H1 (cell line): ENCODE results near the gene OR4Q3. TPM values are rescaled to one million over a fixed set of nuclear protein-coding genes. Genes with fewer than 3 reads are reported as not detected.
"Not testable (repeated sequence)": the region's sequence is repeated elsewhere in the genome, so short reads cannot be mapped to it uniquely, and the experiment has no call there.

Experiments
- CTCF ChIA-PET: fragments of 300-600 bp; sonication (Branson Sonifier 250); formaldehyde crosslinking; loops from one replicate; lab custom pipeline; 2021; ENCODE audit not compliant: partially characterized antibody; lab: Charles Lee
- POLR2A ChIA-PET: fragments of 300-600 bp; sonication (Branson Sonifier 250); formaldehyde crosslinking; loops from one replicate; lab custom pipeline; 2021; ENCODE audit warnings: inconsistent platforms; ENCODE audit not compliant: partially characterized antibody; lab: Charles Lee
- DNase-seq, 2 experiments: peaks; one replicate each; pipeline versions ENCODE4 v3.0.0 to v3.0.0-alpha.2; 2010 to 2022; ENCODE audit warnings: low spot score in 2 of 2, low read depth in 1 of 2, mixed read lengths in 1 of 2
- FAIRE-seq: peaks from 2 replicates; lab custom pipeline; 2011; peaks lifted over from hg19 to GRCh38; lab: Jason Lieb, UNC
- H2AFZ ChIP-seq: 2 replicates; pipeline ENCODE4 v1.8.1; 2012; ENCODE audit warnings: low read length, inconsistent platforms
- H2AK5ac ChIP-seq: 2 replicates; pipeline ENCODE4 v1.6.1; 2013; ENCODE audit warnings: low read depth, low read length
- H2BK120ac ChIP-seq: replicated peaks from 2 replicates; pipeline ENCODE3; 2013; ENCODE audit warnings: low read depth, low read length, inconsistent platforms
- H2BK12ac ChIP-seq: 2 replicates; pipeline ENCODE4 v1.6.1; 2013; ENCODE audit warnings: low read depth, low read length
- H2BK15ac ChIP-seq: 2 replicates; pipeline ENCODE4 v1.6.1; 2013; ENCODE audit warnings: low read length
- H2BK20ac ChIP-seq: 2 replicates; pipeline ENCODE4 v1.6.1; 2013; ENCODE audit warnings: low read length
- H2BK5ac ChIP-seq: 2 replicates; pipeline ENCODE4 v1.6.1; 2013; ENCODE audit warnings: low read depth, low read length
- H3K14ac ChIP-seq: 2 replicates; pipeline ENCODE4 v1.6.1; 2013; ENCODE audit warnings: inconsistent platforms; ENCODE audit not compliant: insufficient read length
- H3K18ac ChIP-seq: 2 replicates; pipeline ENCODE4 v1.6.1; 2013; ENCODE audit warnings: low read length; ENCODE audit errors: extremely low read depth
- H3K23ac ChIP-seq: 2 replicates; pipeline ENCODE4 v1.6.1; 2013; ENCODE audit warnings: inconsistent platforms; ENCODE audit not compliant: insufficient read length
- H3K23me2 ChIP-seq: 2 replicates; pipeline ENCODE4 v1.6.1; 2013; ENCODE audit warnings: low read depth, low read length
- H3K27ac ChIP-seq: 2 replicates; pipeline ENCODE4 v1.6.1; 2011; ENCODE audit warnings: low read depth, low read length, inconsistent platforms
- H3K27me3 ChIP-seq, 4 experiments: replicated peaks in 1 of 4; 1 replicate in 1 of 4; 2 replicates in 3 of 4; pipeline versions ENCODE4 v1.6.1 to v1.8.1; 2011 to 2013; ENCODE audit warnings: low read length in 3 of 4, mild to moderate bottlenecking in 3 of 4, inconsistent platforms in 2 of 4, mixed read lengths in 2 of 4, moderate library complexity in 1 of 4; ENCODE audit not compliant: control insufficient read depth in 3 of 4, insufficient read depth in 3 of 4; ENCODE audit errors: extremely low read depth in 1 of 4
- H3K36me3 ChIP-seq, 4 experiments: 2 replicates each; pipeline versions ENCODE4 v1.6.1 to v1.8.1; 2011 to 2013; ENCODE audit warnings: mild to moderate bottlenecking in 4 of 4, low read length in 3 of 4, moderate library complexity in 2 of 4, control low read depth in 1 of 4, inconsistent platforms in 1 of 4; ENCODE audit not compliant: insufficient read depth in 4 of 4, control insufficient read depth in 2 of 4
- H3K4ac ChIP-seq: replicated peaks from 2 replicates; pipeline ENCODE3; 2013; ENCODE audit warnings: low read length, low read depth, mixed read lengths, inconsistent platforms; ENCODE audit not compliant: insufficient read length
- H3K4me1 ChIP-seq, 4 experiments: replicated peaks in 1 of 4; 1 replicate in 1 of 4; 2 replicates in 3 of 4; pipeline versions ENCODE4 v1.6.1 to v1.8.1; 2011 to 2013; ENCODE audit warnings: low read length in 3 of 4, inconsistent platforms in 2 of 4, mixed read lengths in 1 of 4; ENCODE audit not compliant: insufficient read depth in 4 of 4, control insufficient read depth in 3 of 4
- H3K4me2 ChIP-seq, 2 experiments: 2 replicates each; pipeline versions ENCODE4 v1.6.1 to v1.8.1; 2011 to 2013; ENCODE audit warnings: low read depth in 2 of 2, low read length in 2 of 2, control low read depth in 1 of 2, inconsistent platforms in 1 of 2, mild to moderate bottlenecking in 1 of 2; ENCODE audit not compliant: insufficient read depth in 1 of 2
- H3K4me3 ChIP-seq, 4 experiments: fragments of 200-600, 300-600 bp in 1 of 4; sonication (generic), shearing (Covaris generic), sonication (Bioruptor Twin) in 1 of 4; 2 replicates each; pipeline versions ENCODE4 v1.5.1 to v1.8.1; 2011 to 2016; ENCODE audit warnings: low read length in 4 of 4, low read depth in 3 of 4, control low read depth in 2 of 4, inconsistent platforms in 2 of 4, mild to moderate bottlenecking in 2 of 4, mixed read lengths in 1 of 4, moderate library complexity in 1 of 4; ENCODE audit not compliant: insufficient read depth in 2 of 4; ENCODE audit errors: extremely low read depth in 1 of 4
- H3K56ac ChIP-seq: replicated peaks from 2 replicates; pipeline ENCODE3; 2013; ENCODE audit warnings: low read depth, mild to moderate bottlenecking, mixed read lengths, low read length, inconsistent platforms; ENCODE audit not compliant: insufficient read length
- H3K79me1 ChIP-seq: 2 replicates; pipeline ENCODE4 v1.6.1; 2013; ENCODE audit warnings: low read depth, low read length, control low read depth
- H3K79me2 ChIP-seq, 2 experiments: 2 replicates each; pipeline versions ENCODE4 v1.6.1 to v1.8.1; 2012 to 2013; ENCODE audit warnings: low read length in 2 of 2, mild to moderate bottlenecking in 2 of 2, inconsistent platforms in 1 of 2; ENCODE audit not compliant: insufficient read depth in 2 of 2, control insufficient read depth in 1 of 2
- H3K9ac ChIP-seq, 4 experiments: replicated peaks in 1 of 4; 1 replicate in 1 of 4; 2 replicates in 3 of 4; pipeline versions ENCODE4 v1.6.1 to v1.8.1; 2011 to 2013; ENCODE audit warnings: low read depth in 3 of 4, low read length in 3 of 4, control low read depth in 2 of 4, mild to moderate bottlenecking in 2 of 4, moderate library complexity in 2 of 4, inconsistent platforms in 1 of 4; ENCODE audit errors: extremely low read depth in 1 of 4
- H3K9me3 ChIP-seq, 2 experiments: 2 replicates each; pipeline versions ENCODE4 v1.6.1 to v1.8.1; 2012 to 2013; ENCODE audit warnings: mild to moderate bottlenecking in 2 of 2, moderate library complexity in 2 of 2, control low read depth in 1 of 2, inconsistent platforms in 1 of 2, low read depth in 1 of 2, low read length in 1 of 2, mixed read lengths in 1 of 2; ENCODE audit not compliant: insufficient read depth in 2 of 2
- H4K20me1 ChIP-seq, 2 experiments: replicated peaks in 1 of 2; 2 replicates each; pipeline versions ENCODE3 to v1.8.1; 2011 to 2013; ENCODE audit warnings: inconsistent platforms in 2 of 2, low read length in 2 of 2, mild to moderate bottlenecking in 1 of 2; ENCODE audit not compliant: insufficient read depth in 2 of 2, control insufficient read depth in 1 of 2
- H4K5ac ChIP-seq: 2 replicates; pipeline ENCODE4 v1.6.1; 2013; ENCODE audit warnings: low read length, low read depth, mixed read lengths, inconsistent platforms; ENCODE audit not compliant: insufficient read length
- H4K8ac ChIP-seq: 2 replicates; pipeline ENCODE4 v1.8.0; 2013; ENCODE audit warnings: mild to moderate bottlenecking, moderate library complexity, low read length, inconsistent platforms; ENCODE audit not compliant: insufficient read depth; ENCODE audit errors: extremely low read depth
- H4K91ac ChIP-seq: replicated peaks from 2 replicates; pipeline ENCODE3; 2013; ENCODE audit warnings: low read length, mixed read lengths, inconsistent platforms; ENCODE audit not compliant: insufficient read length
- WGBS, 2 experiments: shearing (Covaris generic) in 1 of 2; methylation state at CpG; one replicate each; pipeline versions ENCODE4 v1.1.6 to v1.1.7; 2013 to 2015; ENCODE audit warnings: low lambda C conversion rate in 2 of 2, mixed read lengths in 2 of 2, inconsistent platforms in 1 of 2, low coverage in 1 of 2, missing lambda C conversion rate in 1 of 2; ENCODE audit not compliant: insufficient replicate concordance in 2 of 2, insufficient coverage in 1 of 2, insufficient read length in 1 of 2; ENCODE audit errors: extremely low coverage in 1 of 2, missing lambda C conversion rate in 1 of 2; 5-methylcytosine and 5-hydroxymethylcytosine counted together
- polyA plus RNA-seq, 7 experiments: library from polyadenylated mRNA; depleted of rRNA in 3 of 7; stranded (reverse) in 5 of 7; unstranded in 2 of 7; fragments of >200 nt in 5 of 7; fragments of 200-250 nt in 2 of 7; gene quantifications; 1 replicate in 5 of 7; 2 replicates in 1 of 7; 4 replicates in 1 of 7; pipeline versions ENCODE4 v1.2.1 to v1.2.3, GENCODE V29; 2011 to 2013; ENCODE audit warnings: missing spikeins in 2 of 7, mixed read lengths in 2 of 7
- total RNA-seq: library from RNA; stranded (reverse); fragmentation: NEBNext Ultra II Directional; extraction: Animal tissue kit (Norgen Biotek cat#: 25700); gene quantifications from 2 replicates; pipeline ENCODE4 v1.2.1, GENCODE V29; 2021

OR4Q3 gene
- total and polyA plus RNA-seq, 2 of the 8 experiments (the other 6 are each of a cell fraction or from before 2014, with no cell fraction given): not detected

- H2BK20ac ChIP-seq, H2AK5ac ChIP-seq, H3K4ac ChIP-seq, H2BK120ac ChIP-seq, H3K56ac ChIP-seq, H3K14ac ChIP-seq, H4K20me1 ChIP-seq, FAIRE-seq, H2BK5ac ChIP-seq, H3K4me3 ChIP-seq, H3K36me3 ChIP-seq, DNase-seq, H3K9ac ChIP-seq, H3K18ac ChIP-seq, H3K4me2 ChIP-seq, CTCF ChIA-PET, H3K4me1 ChIP-seq, H4K5ac ChIP-seq, H2AFZ ChIP-seq, H3K79me2 ChIP-seq, H3K27ac ChIP-seq, H4K91ac ChIP-seq, H3K23me2 ChIP-seq, H2BK12ac ChIP-seq, H3K27me3 ChIP-seq, H4K8ac ChIP-seq, H3K79me1 ChIP-seq, H3K23ac ChIP-seq, H2BK15ac ChIP-seq, POLR2A ChIA-PET: not testable (repeated sequence)
- peaks cover 25 to 47% of the 10 kb centered on the region in 2 experiments for H3K9me3 ChIP-seq
- WGBS, 2 experiments: 80% methylated on average over 6 of the region's 6 CpGs; no CpG with 5 or more reads in 1 of the 2 experiments
Measured at GRCh38 chr14:19787318-19787717, 43.9 kb downstream of the OR4Q3 start.

- H2BK15ac ChIP-seq, H3K27ac ChIP-seq, CTCF ChIA-PET, FAIRE-seq, H3K4ac ChIP-seq, H3K56ac ChIP-seq, H3K36me3 ChIP-seq, H3K4me2 ChIP-seq, DNase-seq, H2BK120ac ChIP-seq, H3K79me1 ChIP-seq, H3K4me1 ChIP-seq, H3K18ac ChIP-seq, H3K4me3 ChIP-seq, H2BK20ac ChIP-seq, H3K9ac ChIP-seq, H4K5ac ChIP-seq, H3K27me3 ChIP-seq, H2AFZ ChIP-seq, H3K14ac ChIP-seq, H4K8ac ChIP-seq, H2BK5ac ChIP-seq, H3K23me2 ChIP-seq, H2AK5ac ChIP-seq, H4K91ac ChIP-seq, H3K79me2 ChIP-seq, POLR2A ChIA-PET, H2BK12ac ChIP-seq, H4K20me1 ChIP-seq, H3K23ac ChIP-seq: not testable (repeated sequence)
- peaks cover 19 to 52% of the 10 kb centered on the region in 2 experiments for H3K9me3 ChIP-seq
- 66% methylated on average over 7 of the region's 7 CpGs; no CpG with 5 or more reads in 1 of the 2 experiments for WGBS, 2 experiments
Measured at GRCh38 chr14:19788150-19788549, 44.8 kb downstream of the OR4Q3 start.
